ENCODE results near the gene GNG13. TPM values are rescaled to one million over a fixed set of nuclear protein-coding genes. Genes with fewer than 3 reads are reported as not detected.

The GNG13 gene
- total and polyA plus RNA-seq, 9 of the 15 experiments (the other 6 are each of a cell fraction or from before 2014, with no cell fraction given) = not detected

DNA sequence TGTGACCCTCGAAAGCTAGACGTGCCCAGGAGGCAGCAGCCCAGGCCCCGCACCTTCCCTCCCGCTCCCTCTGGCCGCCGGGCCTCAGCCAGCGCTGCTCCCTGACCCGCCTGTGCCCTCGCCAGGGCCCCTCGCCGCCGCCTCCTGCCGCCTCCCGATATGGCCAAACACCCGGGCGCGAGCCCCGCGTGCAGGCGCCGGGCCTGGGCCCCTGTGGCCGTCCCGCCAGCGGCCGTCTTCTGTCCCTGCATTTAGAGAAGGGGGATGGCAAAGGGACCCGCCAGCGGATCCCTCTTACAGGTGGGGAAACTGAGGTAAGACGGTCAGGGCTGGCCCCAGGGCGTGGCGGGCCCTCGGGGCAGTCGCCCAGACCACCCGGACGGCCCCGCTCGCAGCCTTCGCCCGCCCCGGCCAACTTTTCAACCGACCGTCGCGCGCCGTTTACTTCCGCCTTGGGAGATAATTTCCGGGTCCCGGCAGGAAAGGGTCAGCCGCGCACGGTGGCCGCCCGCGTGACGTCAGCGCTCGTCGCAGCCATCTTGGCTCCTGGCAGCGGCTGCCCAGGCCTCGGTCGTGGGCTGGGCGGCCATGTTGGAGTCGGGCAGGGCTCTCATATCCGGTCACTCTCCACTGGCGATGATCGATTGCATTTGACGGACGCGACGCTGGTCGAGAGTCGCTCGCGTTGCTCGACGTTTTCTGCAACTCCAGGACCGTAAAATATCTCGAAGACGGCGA, 7.0 kb upstream of the GNG13 start (continued):
- TF ChIP-seq NCOA4 (IDR thresholded peaks at IDR 0.05; ENCODE audit: partially characterized antibody) (no peak), ELF1 (tag; IDR thresholded peaks at IDR 0.05) (peak; percentile 97), HNRNPH1 (optimal IDR thresholded peaks at IDR 0.05; ENCODE audit: low read depth, low read length) (no peak), ZFP30 (CRISPR knock-in tag; IDR thresholded peaks at IDR 0.05; ENCODE audit: borderline replicate concordance) (no peak), TARDBP (IDR thresholded peaks at IDR 0.05) (no peak), ZNF699 (CRISPR knock-in tag; IDR thresholded peaks at IDR 0.05; ENCODE audit: insufficient replicate concordance) (no peak)
- TF ChIP-seq, protein P1, sequence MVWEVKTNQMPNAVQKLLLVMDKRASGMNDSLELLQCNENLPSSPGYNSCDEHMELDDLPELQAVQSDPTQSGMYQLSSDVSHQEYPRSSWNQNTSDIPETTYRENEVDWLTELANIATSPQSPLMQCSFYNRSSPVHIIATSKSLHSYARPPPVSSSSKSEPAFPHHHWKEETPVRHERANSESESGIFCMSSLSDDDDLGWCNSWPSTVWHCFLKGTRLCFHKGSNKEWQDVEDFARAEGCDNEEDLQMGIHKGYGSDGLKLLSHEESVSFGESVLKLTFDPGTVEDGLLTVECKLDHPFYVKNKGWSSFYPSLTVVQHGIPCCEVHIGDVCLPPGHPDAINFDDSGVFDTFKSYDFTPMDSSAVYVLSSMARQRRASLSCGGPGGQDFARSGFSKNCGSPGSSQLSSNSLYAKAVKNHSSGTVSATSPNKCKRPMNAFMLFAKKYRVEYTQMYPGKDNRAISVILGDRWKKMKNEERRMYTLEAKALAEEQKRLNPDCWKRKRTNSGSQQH (CRISPR knock-in tag; IDR thresholded peaks at IDR 0.05) = no peak
- TF ChIP-seq, protein P2, sequence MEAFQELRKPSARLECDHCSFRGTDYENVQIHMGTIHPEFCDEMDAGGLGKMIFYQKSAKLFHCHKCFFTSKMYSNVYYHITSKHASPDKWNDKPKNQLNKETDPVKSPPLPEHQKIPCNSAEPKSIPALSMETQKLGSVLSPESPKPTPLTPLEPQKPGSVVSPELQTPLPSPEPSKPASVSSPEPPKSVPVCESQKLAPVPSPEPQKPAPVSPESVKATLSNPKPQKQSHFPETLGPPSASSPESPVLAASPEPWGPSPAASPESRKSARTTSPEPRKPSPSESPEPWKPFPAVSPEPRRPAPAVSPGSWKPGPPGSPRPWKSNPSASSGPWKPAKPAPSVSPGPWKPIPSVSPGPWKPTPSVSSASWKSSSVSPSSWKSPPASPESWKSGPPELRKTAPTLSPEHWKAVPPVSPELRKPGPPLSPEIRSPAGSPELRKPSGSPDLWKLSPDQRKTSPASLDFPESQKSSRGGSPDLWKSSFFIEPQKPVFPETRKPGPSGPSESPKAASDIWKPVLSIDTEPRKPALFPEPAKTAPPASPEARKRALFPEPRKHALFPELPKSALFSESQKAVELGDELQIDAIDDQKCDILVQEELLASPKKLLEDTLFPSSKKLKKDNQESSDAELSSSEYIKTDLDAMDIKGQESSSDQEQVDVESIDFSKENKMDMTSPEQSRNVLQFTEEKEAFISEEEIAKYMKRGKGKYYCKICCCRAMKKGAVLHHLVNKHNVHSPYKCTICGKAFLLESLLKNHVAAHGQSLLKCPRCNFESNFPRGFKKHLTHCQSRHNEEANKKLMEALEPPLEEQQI (IDR thresholded peaks at IDR 0.05) = no peak
- TF ChIP-seq, protein P3, sequence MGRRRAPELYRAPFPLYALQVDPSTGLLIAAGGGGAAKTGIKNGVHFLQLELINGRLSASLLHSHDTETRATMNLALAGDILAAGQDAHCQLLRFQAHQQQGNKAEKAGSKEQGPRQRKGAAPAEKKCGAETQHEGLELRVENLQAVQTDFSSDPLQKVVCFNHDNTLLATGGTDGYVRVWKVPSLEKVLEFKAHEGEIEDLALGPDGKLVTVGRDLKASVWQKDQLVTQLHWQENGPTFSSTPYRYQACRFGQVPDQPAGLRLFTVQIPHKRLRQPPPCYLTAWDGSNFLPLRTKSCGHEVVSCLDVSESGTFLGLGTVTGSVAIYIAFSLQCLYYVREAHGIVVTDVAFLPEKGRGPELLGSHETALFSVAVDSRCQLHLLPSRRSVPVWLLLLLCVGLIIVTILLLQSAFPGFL (CRISPR knock-in tag; IDR thresholded peaks at IDR 0.05) = peak; percentile 98; the same call in 1 of the 2 replicates
- TF ChIP-seq, protein P4, sequence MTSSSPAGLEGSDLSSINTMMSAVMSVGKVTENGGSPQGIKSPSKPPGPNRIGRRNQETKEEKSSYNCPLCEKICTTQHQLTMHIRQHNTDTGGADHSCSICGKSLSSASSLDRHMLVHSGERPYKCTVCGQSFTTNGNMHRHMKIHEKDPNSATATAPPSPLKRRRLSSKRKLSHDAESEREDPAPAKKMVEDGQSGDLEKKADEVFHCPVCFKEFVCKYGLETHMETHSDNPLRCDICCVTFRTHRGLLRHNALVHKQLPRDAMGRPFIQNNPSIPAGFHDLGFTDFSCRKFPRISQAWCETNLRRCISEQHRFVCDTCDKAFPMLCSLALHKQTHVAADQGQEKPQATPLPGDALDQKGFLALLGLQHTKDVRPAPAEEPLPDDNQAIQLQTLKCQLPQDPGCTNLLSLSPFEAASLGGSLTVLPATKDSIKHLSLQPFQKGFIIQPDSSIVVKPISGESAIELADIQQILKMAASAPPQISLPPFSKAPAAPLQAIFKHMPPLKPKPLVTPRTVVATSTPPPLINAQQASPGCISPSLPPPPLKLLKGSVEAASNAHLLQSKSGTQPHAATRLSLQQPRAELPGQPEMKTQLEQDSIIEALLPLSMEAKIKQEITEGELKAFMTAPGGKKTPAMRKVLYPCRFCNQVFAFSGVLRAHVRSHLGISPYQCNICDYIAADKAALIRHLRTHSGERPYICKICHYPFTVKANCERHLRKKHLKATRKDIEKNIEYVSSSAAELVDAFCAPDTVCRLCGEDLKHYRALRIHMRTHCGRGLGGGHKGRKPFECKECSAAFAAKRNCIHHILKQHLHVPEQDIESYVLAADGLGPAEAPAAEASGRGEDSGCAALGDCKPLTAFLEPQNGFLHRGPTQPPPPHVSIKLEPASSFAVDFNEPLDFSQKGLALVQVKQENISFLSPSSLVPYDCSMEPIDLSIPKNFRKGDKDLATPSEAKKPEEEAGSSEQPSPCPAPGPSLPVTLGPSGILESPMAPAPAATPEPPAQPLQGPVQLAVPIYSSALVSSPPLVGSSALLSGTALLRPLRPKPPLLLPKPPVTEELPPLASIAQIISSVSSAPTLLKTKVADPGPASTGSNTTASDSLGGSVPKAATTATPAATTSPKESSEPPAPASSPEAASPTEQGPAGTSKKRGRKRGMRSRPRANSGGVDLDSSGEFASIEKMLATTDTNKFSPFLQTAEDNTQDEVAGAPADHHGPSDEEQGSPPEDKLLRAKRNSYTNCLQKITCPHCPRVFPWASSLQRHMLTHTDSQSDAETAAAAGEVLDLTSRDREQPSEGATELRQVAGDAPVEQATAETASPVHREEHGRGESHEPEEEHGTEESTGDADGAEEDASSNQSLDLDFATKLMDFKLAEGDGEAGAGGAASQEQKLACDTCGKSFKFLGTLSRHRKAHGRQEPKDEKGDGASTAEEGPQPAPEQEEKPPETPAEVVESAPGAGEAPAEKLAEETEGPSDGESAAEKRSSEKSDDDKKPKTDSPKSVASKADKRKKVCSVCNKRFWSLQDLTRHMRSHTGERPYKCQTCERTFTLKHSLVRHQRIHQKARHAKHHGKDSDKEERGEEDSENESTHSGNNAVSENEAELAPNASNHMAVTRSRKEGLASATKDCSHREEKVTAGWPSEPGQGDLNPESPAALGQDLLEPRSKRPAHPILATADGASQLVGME (CRISPR knock-in tag; IDR thresholded peaks at IDR 0.05) = no peak; the same call in 1 of the 2 replicates
- TF ChIP-seq, protein P5, sequence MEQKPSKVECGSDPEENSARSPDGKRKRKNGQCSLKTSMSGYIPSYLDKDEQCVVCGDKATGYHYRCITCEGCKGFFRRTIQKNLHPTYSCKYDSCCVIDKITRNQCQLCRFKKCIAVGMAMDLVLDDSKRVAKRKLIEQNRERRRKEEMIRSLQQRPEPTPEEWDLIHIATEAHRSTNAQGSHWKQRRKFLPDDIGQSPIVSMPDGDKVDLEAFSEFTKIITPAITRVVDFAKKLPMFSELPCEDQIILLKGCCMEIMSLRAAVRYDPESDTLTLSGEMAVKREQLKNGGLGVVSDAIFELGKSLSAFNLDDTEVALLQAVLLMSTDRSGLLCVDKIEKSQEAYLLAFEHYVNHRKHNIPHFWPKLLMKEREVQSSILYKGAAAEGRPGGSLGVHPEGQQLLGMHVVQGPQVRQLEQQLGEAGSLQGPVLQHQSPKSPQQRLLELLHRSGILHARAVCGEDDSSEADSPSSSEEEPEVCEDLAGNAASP (IDR thresholded peaks at IDR 0.05) = no peak
- TF ChIP-seq, protein P6, sequence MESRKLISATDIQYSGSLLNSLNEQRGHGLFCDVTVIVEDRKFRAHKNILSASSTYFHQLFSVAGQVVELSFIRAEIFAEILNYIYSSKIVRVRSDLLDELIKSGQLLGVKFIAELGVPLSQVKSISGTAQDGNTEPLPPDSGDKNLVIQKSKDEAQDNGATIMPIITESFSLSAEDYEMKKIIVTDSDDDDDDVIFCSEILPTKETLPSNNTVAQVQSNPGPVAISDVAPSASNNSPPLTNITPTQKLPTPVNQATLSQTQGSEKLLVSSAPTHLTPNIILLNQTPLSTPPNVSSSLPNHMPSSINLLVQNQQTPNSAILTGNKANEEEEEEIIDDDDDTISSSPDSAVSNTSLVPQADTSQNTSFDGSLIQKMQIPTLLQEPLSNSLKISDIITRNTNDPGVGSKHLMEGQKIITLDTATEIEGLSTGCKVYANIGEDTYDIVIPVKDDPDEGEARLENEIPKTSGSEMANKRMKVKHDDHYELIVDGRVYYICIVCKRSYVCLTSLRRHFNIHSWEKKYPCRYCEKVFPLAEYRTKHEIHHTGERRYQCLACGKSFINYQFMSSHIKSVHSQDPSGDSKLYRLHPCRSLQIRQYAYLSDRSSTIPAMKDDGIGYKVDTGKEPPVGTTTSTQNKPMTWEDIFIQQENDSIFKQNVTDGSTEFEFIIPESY (CRISPR knock-in tag; IDR thresholded peaks at IDR 0.05) = no peak; the same call in 1 of the 2 replicates

Data from K562 (cell line).